Erythroblast (primary cell): ENCODE results near the gene UTRN.

Experiments used
- GATA1 ChIP-seq: IDR thresholded peaks from 2 replicates; pipeline ENCODE4 v1.6.1; 2011; ENCODE audit warnings: low read depth, mild to moderate bottlenecking, control low read depth, low read length, moderate library complexity
- POLR2A ChIP-seq: IDR thresholded peaks from 2 replicates; pipeline ENCODE4 v1.6.1; 2011; ENCODE audit warnings: mild to moderate bottlenecking, low read length

DNA sequence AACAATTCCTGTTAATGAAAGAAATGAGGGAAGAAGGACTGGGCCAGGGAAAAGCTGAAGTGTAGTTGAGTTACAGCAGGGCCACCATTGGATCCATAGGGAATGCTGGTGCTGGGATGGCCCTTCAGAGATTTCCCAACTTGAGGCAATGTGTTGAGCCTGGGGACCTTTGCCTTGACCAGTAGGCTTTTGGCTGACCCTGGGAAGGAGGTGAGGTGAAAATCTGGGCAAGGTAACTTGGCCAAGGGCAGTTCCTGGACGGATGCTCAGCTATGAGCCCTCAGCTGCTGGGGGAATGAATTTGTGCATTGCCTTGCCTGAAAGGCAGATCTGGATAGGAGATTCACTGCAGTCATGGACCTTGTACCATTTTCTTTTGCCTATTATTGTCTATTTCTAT is 20.4 kb downstream of the UTRN start:
- TF ChIP-seq POLR2A = no peak
- TF ChIP-seq GATA1 = no peak
